AML-193 (cell line): ENCODE results near the gene CYB561D1.
A peak's percentile ranks its signal among the peaks of the same experiment; 100 is the strongest.

Source experiments
- DNase-seq, 2 experiments: peaks; one replicate each; lab custom pipeline; 2025; lab: John Stamatoyannopoulos, UW

Gene CYB561D1

GRCh38 chr1:109481646-109482045, 12.2 kb upstream of the CYB561D1 start:
- DNase-seq: no peak

- DNase-seq: no peak
These were observed 11.7 kb upstream of the CYB561D1 start for GRCh38 chr1:109482242-109482641.

DNA sequence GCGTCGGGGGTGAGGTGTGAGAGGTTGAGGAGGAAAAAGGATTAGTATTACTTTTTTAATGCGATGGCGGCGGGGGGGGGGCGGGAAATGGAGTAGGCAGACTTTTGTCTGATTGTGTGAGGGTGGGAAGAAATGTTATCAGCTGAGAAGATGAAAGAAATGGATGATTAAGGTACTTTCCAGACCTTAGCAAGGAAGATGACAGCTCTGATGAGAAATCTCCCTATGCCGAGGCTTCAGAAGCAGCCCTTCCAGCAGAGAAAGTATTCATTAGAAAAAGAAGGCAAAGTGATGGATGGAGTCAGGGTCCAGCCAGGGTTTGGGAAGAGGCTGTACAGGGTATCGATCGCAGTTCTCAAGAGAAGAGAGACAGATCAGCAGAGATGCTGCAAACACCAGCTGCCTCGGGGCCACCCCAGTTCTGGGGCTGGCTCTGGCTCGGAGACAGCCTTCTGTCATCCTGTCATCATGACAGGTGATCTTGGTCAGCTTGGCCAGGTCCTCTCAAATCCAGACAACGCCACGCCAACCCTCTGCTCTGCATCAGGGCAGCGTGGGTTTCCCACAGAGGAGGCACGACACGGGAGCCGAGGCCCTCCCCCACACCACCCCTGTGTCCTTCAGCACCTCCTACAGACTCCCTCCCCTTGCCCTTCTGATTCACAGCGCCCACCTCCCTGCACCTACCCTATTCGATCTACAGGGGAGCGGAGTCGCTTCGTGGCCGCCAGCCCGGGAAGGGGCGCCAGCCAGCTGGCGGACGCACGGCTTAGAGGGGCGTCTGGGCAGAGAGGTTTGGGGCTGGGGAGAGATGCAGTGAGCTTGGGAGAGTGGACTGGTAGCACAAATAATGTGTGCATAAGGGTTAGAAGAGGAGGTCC, 10.9 kb upstream of the CYB561D1 start:
- DNase-seq: no peak

DNA sequence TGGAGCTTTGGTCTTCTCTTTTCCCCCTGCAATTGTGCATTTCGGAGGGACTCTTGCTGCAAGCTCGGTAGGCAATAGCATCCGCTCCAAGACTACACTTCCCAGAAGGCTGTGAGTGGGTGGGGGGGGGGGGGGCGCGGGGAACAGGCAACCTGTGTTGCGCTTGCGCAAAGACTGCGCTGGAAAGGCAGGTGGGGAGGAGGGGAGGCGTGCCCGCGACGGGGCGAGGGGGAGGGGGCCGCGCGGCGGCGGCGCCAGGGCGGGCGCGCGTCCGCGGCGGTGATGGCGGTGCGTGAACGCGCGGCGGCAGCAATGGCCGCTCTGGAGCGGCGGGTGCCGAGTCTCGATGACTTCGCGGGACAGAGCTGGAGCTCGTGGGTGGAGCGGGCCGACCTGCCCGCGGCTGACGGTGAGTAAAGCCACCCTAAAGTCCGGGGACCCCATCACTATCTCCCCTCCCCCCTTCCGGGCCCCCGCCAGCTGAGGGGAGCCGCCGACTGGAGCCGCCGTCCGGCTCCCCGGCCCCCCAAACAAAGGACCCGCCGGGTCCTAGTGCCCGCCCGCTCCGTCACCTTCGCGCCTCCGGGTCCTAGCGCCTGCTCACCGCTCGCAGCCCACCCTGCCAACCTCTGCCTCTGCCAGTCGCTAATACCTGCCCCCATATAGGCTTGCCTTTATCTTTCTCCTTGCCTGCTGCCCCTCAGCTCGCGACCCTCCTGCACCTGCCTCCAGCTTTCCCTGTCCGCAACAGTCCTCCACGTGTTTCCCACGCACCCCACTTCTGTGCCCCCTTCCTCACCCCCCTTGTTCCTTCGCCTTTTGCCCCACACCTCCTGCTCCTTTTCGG, 10.0 kb upstream of the CYB561D1 start, which contains the start of gene ATXN7L2:
Gene ATXN7L2, plus strand, starts transcription at position 234 of the 847 bp plus-strand sequence. Its CDS starts 49 bp downstream, at position 283.
- peak; percentile 80 to 81 for DNase-seq

DNA sequence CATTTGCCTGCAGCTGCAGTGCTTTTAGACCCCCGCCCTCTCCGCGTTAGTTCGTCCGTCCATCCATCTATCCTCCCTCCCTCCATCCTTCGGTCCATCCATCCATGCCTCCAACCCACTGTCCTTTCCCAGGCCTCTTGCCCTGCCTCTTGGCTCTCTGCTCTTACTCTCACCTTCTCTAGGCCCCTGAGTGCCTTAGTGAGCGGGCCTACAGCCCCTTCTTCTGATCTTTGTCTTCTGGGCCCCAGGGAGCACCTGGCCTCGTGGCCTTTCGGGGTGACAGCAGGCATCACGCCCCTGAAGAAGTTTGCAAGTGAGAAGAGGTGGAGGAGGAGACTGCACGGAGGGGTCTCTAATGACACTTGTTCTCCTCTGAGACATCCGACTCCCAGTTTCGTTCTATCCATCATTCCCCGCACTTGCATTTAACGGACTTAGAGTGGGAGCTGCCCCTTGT, 9.3 kb upstream of the CYB561D1 start:
- DNase-seq: no peak

DNA sequence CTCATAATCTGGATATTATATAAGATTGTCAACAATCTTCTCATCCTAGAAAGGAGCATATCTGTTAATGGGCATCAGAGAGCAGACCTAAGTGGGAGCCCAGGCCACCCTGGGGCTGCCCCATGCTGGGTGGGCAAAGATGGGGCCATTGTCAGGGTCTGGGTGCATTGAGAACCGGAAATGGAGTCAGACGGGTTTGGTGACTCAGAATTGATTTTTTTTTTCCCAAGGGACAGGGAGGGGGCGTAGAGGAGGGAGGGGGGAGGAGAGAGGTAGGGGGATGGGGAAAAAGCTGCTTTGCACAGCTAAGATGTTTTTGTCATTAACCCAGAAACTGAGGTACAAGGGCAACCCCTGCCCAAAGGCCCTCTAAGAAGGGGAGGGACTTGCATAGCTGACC, 8.9 kb upstream of the CYB561D1 start:
- DNase-seq: no peak

- DNase-seq: no peak
These were observed 6.6 kb upstream of the CYB561D1 start for GRCh38 chr1:109487261-109487660.

DNA sequence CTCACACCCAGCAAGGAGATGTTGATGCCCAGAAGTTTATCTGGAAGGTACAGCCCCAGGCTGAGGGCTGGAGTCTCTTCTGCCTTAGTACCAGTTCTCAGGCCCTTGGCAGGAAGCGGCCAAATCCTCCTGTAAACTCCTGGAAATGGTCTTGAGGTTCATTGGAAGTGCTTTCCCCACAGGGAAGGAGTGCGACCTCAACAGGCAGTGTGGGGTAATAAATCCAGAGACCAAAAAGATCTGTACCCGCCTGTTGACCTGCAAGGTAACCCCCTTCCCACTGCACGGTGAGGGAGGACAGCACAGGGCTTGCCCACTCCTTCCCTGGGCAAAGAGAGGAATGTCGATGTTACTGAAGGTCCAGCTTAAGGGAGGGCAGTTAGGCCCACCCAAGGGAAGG, 5.7 kb upstream of the CYB561D1 start:
- DNase-seq: no peak

GRCh38 chr1:109488696-109489095, 5.2 kb upstream of the CYB561D1 start:
- no peak for DNase-seq

GRCh38 chr1:109490029-109490933, 3.6 kb upstream of the CYB561D1 start:
- DNase-seq: peak; percentile 45 to 50

GRCh38 chr1:109490934-109491302, 3.0 kb upstream of the CYB561D1 start:
- no peak for DNase-seq

- no peak for DNase-seq
These were observed 2.5 kb upstream of the CYB561D1 start for GRCh38 chr1:109491372-109491771.

DNA sequence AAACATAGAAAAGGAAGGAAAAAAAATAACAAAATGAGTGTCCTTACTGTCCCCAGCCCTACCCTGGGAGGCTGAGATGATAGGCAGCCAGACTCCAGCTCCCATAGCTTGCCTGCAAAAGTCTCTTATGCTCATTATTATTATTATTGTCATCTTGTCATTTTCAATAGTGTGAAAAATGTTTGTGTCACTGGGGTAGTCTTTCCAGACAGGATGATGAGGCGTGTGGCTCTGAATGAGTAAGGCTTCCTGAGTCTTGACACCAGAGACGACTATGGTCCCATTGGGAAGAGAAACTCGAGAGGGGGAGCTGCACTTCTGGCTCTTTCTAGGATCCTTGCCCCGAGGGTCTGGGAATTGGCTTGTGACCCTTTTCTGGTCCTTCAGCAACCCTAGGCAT, 1.1 kb upstream of the CYB561D1 start:
- DNase-seq: no peak

GRCh38 chr1:109493227-109493626, 667 bp upstream of the CYB561D1 start:
- DNase-seq: no peak

DNA sequence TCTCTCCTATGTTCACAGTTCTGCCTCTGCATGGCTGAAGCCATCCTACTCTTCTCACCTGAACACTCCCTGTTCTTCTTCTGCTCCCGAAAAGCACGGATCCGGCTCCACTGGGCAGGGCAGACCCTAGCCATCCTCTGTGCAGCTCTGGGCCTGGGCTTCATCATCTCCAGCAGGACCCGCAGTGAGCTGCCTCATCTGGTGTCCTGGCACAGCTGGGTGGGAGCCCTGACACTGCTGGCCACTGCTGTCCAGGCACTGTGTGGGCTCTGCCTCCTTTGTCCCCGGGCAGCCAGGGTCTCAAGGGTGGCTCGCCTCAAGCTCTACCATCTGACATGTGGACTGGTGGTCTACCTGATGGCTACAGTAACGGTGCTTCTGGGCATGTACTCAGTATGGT, 1.8 kb downstream of the CYB561D1 start:
- no peak for DNase-seq

GRCh38 chr1:109497449-109498160, 3.7 kb downstream of the CYB561D1 start:
- no peak for DNase-seq

- DNase-seq: peak; percentile 4 to 19
These were observed 4.4 kb downstream of the CYB561D1 start for GRCh38 chr1:109498161-109498801.

GRCh38 chr1:109499081-109499480, 5.2 kb downstream of the CYB561D1 start:
- DNase-seq: no peak

- DNase-seq: peak; percentile 37
These were observed 6.0 kb downstream of the CYB561D1 start for GRCh38 chr1:109499661-109500536.
